ENCODE results near the gene SUPV3L1.
"Not testable (repeated sequence)": the region's sequence is repeated elsewhere in the genome, so short reads cannot be mapped to it uniquely, and the experiment has no call there.

Gene SUPV3L1

DNA sequence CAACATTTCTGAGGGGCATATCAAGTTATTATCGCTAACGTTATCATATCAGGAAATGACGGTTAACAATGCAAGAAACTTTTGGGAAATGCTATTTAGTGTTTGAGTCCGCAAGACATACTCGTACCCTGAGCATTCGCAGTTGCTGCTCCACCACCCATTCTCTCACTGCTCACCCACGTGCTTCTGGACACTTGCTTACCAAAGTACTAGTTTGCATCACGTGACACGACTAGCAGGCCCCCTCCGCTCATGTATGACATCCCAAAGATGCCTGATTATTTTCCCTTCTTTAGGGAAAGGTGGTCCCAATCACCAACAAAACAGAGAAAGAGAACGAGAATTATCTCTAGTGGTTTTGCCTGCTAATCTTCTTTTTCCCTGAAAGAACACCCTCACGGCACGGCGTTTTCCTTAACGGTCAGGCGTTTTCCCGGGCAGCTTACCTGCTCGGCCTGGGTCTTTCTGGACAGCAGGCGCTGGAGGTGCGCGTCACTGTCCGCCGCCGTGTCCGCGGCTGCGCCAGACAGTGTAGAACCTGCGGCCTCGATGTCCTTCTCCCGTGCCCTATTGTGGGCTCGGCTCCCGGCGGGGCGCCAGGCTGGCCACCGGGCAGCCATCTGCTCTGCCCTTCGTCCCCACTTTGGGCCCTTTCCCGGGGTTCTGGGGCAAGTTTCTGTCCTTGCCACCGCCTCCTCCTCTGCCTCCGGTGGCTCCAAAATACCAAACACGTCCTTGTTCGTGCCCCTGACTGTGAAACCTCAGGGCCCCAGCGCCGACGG lies at the start of gene SUPV3L1:
Gene SUPV3L1, plus strand, starts transcription at position 492 of the 782 bp plus-strand sequence. Its CDS starts 58 bp downstream, at position 550.
- peak; percentile 92 for DNase-seq (ENCODE audit: low spot score)

DNA sequence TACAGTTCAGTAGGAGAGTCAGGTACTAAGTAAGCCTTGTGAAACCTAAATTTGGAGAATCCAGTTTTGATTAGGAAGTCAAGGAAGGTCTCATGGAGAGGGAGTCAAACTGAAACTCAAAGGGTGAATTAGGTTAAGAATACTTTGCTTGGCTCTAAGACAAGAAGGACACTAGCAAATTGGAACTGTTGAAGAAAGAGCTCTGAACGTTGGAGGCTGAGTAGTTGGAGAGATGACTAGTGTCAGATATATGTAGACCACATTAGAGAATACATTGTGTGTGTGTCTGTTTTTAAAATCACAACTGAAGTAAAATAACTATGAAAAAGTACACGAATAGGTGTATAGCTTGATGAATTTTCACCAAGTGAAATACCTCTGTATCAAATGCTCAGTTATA lies 49.8 kb upstream of the SUPV3L1 start:
- peak; percentile 10 for DNase-seq (ENCODE audit: low spot score)

DNA sequence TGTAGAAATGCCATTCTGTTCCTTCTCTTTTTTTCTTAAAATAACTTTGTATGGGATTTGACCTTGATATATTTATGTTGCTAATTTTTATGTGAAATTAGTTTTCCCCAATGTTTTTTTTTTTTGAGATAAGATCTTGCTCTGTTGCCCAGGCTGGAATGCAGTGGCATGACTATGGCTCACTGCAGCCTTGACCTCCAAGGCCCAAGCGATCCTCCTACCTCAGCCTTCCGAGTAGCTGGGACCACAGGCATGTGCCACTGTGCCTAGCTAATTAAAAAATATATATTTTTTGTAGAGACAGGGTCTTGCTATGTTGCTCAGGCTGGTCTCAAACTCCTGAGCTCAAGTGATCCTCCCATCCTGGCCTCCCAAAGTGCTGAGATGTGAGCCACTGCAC lies 40.1 kb upstream of the SUPV3L1 start:
- no peak for DNase-seq (ENCODE audit: low spot score)

DNA sequence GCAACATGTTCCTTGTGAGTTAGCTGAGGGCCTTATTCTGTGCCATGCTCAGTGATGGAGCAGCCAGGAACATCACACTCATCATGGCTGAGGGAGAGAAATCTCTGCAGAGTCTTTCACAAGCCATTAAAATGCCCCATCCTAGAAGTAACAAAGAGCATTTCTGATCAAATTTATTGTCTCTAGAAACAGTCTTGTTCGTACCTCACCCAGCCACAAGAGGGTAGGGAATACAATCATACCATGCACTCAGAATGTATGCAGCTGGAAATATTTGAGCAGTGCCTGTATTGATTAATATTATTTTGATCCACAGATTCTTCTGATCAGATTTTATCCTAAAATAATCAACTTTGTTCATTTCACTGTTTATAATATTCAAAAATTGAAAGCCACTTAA lies 38.7 kb upstream of the SUPV3L1 start:
- no peak for DNase-seq (ENCODE audit: low spot score)

DNA sequence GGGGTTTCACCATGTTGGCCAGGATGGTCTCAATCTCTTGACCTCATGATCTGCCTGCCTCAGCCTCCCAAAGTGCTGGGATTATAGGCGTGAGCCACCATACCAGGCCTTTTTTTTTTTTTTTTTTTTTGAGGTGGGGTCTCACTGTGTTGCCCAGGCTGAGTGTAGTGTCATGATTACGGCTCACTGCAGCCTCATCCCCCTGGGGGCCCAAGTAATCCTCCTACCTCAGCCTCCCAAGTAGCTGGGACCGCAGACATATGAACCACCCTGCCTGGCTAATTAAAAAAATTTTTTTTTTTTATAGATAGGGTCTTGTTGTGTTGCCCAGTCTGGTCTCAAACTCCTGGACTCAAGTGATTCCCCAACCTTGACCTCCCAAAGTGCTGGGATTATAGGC lies 38.0 kb upstream of the SUPV3L1 start:
- not testable (repeated sequence) for DNase-seq (ENCODE audit: low spot score)

DNA sequence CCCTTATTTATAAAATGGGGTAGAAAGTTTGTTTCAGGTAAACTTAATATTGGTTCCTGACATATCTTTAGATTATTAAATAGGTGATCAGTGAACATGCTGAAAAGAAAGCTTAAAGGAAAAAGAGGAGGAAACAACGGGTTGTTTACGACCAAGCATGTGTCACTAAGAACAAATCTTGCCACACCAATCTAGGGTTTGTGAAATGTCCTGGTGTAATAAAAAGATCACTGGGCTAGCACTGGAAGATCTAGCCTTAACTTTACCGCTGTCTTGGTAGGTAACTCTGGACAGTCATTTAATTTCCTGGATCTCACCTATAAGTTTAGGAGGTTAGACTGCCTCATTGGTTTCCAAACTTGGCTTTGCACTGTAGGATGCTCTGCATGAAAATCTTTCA lies 37.1 kb upstream of the SUPV3L1 start:
- no peak for DNase-seq (ENCODE audit: low spot score)

DNA sequence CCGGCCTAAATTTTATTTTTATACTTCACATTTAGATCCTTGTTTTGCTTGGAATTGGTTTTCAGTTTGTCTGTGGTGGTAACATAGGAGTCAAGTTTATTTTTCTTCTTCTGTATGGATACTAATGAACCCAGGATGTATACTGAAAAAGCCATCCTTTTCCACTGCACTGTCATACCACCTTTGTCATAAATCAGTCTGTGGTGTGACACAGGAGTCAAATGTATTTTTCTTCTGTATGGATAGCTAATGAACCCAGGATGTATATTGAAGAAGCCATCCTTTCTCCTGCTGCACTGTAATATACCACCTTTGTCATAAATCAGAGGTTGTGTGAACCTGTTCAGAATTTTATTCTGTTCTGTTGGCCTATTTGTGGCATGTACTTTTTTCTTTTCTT lies 34.7 kb upstream of the SUPV3L1 start:
- DNase-seq (ENCODE audit: low spot score) = no peak

DNA sequence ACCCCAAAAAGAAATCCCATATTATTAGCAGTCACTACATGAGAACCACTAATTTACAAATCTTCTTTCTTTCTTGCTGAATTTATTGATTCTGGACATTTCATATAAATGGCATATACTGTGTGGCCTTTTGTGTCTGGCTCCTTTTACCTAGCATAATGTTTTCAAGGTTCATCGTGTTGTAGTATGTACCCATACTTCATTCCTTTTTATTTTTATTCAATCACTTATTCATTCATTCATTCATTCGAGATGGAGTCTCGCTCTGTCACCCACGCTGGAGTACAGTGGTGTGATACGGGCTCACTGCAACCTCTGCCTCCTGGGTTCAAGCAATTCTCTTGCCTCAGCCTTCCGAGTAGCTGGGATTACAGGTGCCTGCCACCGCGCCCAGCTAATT lies 34.2 kb upstream of the SUPV3L1 start:
- DNase-seq (ENCODE audit: low spot score) = no peak

DNA sequence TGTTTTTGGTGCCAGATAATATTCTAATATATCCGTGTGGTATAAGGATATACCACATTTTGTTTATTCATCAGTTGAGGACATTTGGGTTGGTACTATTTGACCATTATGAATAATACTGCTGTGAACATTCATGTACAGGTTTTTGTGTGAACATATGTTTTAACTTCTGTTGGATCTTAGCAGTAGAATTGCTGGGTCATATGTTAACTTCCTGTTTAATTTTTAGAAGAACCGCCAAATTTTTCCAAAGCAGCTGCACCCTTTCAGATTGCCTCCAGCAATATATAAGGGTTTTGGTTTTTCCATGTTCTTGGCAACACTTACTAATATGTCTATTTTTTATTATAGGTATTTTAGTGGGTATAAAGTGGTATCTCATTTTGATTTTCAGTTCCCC lies 33.3 kb upstream of the SUPV3L1 start:
- no peak for DNase-seq (ENCODE audit: low spot score)

DNA sequence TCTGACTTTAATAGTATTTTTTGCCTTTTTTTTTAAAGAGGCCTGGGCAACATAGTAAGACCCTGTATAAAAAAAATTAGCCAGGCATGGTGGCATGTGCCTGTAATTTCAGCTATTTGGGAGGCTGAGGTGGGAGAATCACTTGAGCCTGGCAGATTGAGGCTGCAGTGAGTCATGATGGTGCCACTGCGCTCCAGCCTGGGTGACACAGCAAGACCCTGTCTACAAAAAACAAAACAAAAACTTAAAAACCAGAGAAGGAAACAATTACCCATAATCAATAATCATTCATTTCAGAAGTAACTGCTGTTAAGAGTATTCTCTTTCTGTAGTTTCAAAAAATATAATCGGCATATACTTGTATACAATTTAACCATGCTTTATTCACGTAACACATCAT lies 28.1 kb upstream of the SUPV3L1 start:
- no peak for DNase-seq (ENCODE audit: low spot score)

DNA sequence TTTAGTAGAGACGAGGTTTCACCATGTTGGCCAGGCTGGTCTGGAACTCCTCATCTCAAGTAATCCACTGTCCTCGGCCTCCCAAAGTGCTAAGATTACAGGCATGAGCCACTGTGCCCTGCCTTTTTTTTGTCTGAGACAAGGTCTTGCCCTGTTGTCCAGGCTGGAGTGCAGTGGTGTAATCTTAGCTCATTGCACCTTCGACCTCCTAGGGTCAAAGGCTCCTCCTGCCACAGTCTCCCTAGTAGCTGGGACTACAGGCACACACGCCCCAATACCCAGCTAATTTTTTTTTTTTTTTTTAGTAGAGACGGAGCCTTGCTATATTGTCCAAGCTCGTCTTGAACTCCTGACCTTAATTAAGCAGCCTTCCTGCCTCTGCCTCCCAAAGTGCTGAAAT lies 26.8 kb upstream of the SUPV3L1 start:
- no peak for DNase-seq (ENCODE audit: low spot score)

DNA sequence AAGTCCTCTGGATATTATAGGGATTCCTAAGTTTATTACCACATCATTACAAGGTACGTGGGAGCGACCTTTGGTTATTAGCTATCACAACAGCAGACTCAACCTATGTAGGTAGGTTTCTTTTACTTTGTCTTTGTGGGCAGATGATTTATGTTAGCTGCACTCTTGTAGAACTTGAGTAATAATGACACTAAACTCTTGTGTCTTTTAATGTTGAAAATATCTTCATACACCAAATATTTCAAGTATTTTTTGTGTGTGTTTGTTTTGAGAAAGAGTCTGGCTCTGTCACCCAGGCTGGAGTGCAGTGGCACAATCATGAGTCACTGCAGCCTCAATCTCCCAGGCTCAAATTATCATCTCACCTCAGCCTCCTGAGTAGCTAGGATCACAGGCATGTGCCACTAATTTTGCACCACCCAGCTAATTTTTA lies 19.2 kb upstream of the SUPV3L1 start:
- peak; percentile 10 for DNase-seq (ENCODE audit: low spot score)

DNA sequence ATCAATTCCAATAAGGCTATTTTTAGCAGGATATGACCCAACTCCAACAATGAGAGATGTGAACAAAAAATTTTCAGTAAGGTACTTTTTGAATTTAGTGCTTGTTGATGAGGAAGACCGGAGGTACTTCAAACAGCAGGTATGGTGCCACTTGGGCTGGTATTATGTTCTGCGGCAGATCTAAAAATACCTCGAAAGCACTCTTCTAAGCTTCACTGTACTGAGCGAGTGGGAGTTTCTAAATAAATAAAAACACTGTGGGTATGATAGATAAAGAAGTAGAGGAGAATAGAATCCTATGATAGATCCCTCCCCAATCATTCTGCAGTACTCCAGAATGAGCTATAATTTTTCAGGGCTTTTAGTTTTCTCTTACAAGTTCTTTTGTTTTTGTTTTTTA lies 11.5 kb upstream of the SUPV3L1 start:
- no peak for DNase-seq (ENCODE audit: low spot score)

DNA sequence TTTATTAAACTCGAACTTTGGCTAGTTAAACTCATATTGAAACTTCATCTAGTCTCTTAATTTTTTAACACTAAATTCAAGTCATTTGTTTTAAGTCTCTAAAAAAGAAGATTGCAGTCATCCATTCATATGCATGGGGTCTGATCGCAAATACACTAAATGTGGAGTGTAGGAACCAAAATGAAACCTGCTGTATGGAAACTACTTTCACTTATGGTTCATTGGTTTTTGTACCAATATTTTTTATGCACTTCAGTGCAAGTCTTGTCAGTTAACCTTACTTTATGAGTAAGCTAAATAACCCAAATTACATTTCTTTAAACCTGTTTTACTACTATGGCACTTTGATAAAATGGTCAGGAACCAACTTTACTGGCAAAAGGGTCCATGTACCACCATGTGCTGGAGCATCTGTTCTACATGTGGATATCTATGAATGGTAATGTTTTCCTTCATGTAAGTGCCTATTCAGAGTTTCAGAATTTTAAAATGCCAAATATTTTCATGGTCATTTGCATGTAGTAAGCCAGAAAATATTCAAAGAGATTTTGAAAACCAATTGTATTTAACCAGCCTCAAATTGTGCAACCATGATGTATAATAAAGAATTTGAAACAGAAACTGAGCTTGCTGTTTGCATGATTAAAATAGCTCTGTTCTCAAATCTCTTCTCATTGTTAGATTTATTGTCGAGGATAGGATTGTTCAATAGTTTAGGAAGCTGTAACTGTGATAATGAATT lies 7.6 kb upstream of the SUPV3L1 start:
- DNase-seq (ENCODE audit: low spot score) = no peak

DNA sequence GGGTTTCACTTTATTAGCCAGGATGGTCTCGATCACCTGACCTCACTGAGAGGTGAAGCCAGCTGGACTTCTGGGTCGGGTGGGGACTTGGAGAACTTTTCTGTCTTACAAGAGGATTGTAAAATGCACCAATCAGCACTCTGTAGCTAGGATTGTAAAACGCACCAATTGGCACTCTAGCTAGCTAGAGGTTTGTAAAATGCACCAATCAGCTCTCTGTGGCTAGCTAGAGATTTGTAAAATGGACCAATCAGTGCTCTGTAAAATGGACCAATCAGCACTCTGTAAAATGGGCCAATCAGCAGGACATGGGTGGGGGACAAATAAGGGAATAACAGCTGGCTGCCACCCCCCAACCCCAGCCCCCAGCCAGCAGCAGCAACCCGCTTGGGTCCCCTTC lies 4.7 kb upstream of the SUPV3L1 start:
- DNase-seq (ENCODE audit: low spot score) = not testable (repeated sequence)

DNA sequence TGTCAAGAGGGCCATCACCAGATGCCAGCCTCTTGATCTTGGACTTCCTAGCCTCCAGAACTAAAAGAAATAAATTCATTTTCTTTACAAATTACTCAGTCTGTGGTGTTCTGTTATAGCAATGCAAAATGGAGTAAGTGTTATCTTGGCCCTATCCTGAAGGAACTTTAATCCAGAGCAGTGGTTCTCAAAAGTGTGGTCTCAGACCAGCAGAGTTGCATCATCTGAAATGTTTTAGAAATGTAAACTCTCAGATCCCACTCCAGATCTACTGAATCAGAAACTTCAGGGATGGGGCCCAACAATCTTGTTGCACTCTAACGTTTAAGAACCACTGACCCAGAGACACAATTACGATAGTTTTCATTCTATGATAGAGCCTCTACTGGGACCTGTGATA lies 3.2 kb upstream of the SUPV3L1 start:
- no peak for DNase-seq (ENCODE audit: low spot score)

DNA sequence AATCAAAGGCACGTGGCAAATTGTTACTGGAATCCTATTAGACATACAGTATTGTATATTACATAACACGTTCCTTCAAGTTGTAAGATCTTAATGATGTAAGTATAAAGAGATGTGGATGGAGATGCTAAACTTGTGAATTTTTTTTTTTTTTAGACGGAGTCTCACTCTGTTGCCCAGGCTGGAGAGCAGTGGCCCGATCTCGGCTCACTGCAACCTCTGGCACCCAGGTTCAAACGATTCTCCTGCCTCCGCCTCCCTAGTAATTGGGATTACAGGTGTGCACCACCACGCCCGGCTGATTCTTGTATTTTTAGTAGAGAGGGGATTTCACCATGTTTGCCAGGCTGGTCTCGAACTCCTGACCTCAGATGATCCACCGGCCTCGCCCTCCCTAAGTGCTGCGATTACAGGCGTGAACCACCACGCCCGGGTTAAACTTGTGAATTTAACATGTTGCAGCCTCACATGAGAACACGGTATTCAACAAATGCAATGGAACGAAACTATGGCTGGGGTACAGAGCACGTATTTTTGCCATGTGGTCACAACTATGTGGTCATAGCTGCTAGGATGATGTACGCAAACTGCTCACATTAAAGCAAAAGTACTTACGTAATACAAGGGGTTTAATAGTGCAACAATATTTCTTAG lies 818 bp upstream of the SUPV3L1 start:
- peak; percentile 30 for DNase-seq (ENCODE audit: low spot score)

DNA sequence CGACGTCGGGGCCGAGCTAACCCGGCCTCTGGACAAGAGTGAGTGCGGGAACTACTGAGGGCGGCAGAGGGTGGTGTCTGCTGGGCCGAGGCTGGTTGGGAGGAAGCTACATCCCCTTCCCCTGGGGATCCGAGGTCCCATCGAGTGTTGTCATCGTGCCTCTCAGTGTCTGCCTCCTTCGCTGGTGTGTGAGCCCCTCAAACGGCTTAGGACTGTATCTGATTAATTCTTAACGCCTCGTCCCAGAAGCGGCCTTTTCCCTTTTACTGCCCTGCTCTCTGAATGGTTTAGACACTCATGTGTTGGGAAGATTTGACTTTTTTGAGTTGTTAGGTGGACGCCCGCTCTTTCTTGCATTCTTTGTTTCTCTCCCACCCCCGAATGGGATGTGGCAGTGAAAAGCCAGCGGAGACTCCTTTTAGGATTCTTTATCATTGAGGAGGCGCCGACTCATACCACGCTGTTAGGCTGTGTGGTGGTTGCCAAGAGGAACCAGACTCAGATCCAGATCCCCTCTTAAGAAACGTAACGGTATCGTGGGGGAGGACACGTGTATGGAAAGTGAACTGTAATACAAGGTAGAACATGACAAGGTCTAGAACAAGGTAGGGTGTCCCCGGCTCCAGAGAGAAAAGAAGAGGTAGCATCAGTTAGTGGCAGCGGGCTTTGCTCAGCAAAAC lies 631 bp downstream of the SUPV3L1 start:
- peak; percentile 39 for DNase-seq (ENCODE audit: low spot score)

DNA sequence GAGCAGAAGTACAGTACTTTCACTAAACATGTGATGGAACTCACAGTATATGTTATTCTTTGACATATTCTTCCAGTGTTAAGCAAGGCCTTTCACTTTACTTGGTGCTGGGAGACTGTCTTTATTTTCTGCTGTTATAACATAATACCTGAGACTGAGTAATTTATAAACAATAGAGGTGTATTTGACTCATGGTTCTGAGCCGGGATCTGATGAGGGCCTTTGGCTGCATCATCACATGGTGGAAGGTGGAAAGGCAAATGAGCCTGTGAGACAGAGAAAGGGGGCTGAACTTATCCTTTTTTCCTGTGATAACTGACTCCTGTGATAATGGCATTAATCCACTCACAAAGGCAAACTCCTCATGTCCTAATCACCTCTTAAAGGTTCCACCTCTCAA lies 1.4 kb downstream of the SUPV3L1 start:
- DNase-seq (ENCODE audit: low spot score) = no peak

DNA sequence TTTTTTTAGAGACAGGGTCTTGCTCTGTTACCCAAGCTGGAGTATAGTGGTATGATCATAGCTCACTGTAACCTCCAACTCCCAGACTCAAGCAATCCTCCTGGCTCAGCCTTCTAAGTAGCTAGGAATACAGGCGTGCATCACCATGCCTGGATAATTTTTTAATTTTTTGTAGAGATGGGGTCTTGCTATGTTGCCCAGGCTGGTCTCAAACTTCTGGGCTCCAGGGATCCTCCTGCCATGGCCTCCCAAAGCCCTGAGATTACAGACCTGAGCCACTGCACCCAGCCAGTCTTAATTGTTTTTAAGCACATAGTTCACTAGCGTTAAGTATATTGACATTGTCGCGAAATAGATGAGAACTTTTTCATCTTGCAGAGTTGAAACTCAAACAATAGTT lies 2.0 kb downstream of the SUPV3L1 start:
- DNase-seq (ENCODE audit: low spot score) = no peak

DNA sequence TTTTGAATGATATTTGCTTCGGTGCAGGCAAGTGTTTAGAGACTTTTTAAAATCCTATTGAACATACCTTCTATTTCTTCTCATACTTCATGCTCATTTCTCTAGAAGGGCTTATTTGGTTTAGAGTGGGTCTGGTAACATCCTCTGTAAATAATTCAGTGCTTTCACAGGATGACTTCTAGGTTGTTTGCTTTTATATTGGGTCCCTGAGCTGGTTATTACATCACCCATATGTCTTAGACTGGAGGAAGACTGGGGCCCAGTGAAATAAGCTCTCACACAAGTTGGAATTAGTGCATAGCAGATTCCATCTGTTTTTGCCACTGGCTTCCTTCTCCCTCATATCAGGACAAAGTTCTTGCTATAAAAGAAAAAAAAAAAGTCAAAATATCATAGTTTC lies 6.5 kb downstream of the SUPV3L1 start:
- no peak for DNase-seq (ENCODE audit: low spot score)

DNA sequence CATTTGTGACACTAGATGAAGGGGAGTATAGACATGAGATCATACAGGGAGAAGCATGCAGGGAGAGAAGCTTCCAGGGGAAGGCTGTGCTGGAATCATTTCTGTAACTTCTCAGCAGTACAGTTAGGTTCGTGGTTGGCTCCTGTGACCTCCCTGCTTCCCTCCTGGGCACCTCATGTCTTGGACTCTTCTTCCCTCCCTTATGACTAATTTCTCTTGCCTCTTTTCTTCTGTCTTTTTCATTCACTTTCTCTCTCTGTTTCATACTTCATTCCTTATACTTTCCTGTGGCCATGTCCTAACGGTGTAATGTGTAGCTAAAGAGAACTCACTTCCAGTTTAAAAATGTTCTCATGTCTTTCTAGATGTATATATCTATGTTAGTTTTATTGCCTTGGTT lies 21.0 kb downstream of the SUPV3L1 start:
- DNase-seq (ENCODE audit: low spot score) = no peak
